Activated T-cell treated with anti-CD3 and anti-CD28 coated beads, Interleukin-2, amount 50 U/mL, for 72 hours (primary cell): ENCODE measurements around the gene RHOH. TPM values are rescaled to one million over a fixed set of nuclear protein-coding genes. Genes with fewer than 3 reads are reported as not detected.
A peak's percentile ranks its signal among the peaks of the same experiment; 100 is the strongest.
"Not testable (repeated sequence)": the region's sequence is repeated elsewhere in the genome, so short reads cannot be mapped to it uniquely, and the experiment has no call there.

Experiments used
- ATAC-seq, 2 donors: fragments of 150-1000 bp; cut with Tn5 transposase; replicated peaks in 1 of 2; 2 replicates each; pipeline ENCODE4 v1.10.0; 2021; ENCODE audit warnings: moderate library complexity in 2 of 2, mild to moderate bottlenecking in 1 of 2
- DNase-seq, 2 donors: peaks; one replicate each; pipeline ENCODE4 v3.0.0; 2021 to 2022; ENCODE audit warnings: mixed read lengths in 1 of 2
- H3K27ac Mint-ChIP-seq: one replicate; pipeline ENCODE4 v1.8.0; 2022; ENCODE audit warnings: mild to moderate bottlenecking, moderate library complexity, mixed read lengths
- H3K27me3 Mint-ChIP-seq: one replicate; pipeline ENCODE4 v1.8.0; 2022; ENCODE audit warnings: low read depth, mixed read lengths
- H3K36me3 Mint-ChIP-seq, 2 donors: one replicate each; pipeline ENCODE4 v1.8.0; 2022; ENCODE audit warnings: mixed read lengths in 2 of 2, mild to moderate bottlenecking in 1 of 2; ENCODE audit not compliant: insufficient read depth in 2 of 2
- H3K4me1 Mint-ChIP-seq: one replicate; pipeline ENCODE4 v1.8.0; 2022; ENCODE audit warnings: low read depth, mixed read lengths
- H3K4me3 Mint-ChIP-seq, 2 donors: one replicate each; pipeline ENCODE4 v1.8.0; 2022; ENCODE audit warnings: mild to moderate bottlenecking in 2 of 2, mixed read lengths in 2 of 2, moderate library complexity in 2 of 2
- H3K9me3 Mint-ChIP-seq, 2 donors: one replicate each; pipeline ENCODE4 v1.8.0; 2022; ENCODE audit warnings: mixed read lengths in 2 of 2
- total RNA-seq, 2 donors: library from RNA; stranded (reverse); gene quantifications; one replicate each; pipeline ENCODE4 v1.2.3, GENCODE V29; 2022

The RHOH gene, protein sequence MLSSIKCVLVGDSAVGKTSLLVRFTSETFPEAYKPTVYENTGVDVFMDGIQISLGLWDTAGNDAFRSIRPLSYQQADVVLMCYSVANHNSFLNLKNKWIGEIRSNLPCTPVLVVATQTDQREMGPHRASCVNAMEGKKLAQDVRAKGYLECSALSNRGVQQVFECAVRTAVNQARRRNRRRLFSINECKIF
- total RNA-seq: 100 to 1,000 TPM; 150 to 182 TPM

DNA sequence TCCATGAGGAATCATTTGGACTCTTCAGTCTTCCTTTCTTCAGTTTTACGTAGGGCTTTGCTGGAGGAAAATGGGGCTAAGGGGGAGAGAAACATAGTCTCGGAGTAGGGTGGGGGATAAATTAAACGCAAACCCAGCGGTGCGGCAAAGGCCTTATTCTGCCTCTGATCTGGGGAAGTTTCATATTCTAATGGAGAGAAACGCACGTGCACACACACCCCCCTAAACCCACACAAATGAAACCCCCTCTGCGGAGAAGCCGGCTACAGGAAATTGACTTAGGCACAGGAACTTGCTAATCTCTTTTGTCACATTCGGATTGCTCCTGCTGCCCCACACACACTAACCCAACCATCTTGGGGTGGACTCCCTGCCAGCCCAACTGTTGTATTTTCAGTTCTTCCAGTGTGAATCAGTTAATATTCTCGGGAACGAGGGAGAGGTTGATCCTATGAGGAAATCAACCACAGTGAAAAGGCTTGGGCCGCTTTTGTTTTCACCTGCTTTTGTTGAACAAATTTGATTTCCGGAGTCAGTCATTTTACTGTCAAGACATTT is at the start of gene RHOH:
TSS of gene RHOH (plus strand) at position 308 of the 558 bp plus-strand sequence. CDS start 46,356 bp downstream, outside the sequence.
- ATAC-seq (peak; percentile 12 to 14), DNase-seq (peak; percentile 73 to 79)
- Mint-ChIP-seq H3K9me3 (no peaks in the 10 kb centered on the region), H3K36me3 (peaks cover 31 to 38% of the 10 kb centered on the region in 2 donors), H3K4me1 (peaks cover 62% of the 10 kb centered on the region), H3K4me3 (peak within 1 kb of the TSS; percentile 90 to 96), H3K27ac (peak within 1 kb of the TSS; percentile 97), H3K27me3 (no peaks in the 10 kb centered on the region)

DNA sequence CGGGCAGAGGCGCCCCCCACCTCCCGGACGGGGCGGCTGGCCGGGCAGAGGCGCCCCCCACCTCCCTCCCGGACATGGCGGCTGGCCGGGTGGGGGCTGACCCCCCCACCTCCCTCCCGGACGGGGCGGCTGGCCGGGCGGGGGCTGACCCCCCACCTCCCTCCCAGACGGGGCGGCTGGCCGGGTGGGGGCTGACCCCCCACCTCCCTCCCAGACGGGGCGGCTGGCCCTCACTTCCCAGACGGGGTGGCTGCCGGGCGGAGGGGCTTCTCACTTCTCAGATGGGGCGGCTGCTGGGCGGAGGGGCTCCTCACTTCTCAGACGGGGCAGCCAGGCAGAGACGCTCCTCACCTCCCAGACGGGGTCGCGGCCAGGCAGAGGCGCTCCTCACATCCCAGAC is 49.3 kb upstream of the RHOH start:
- H3K27me3 Mint-ChIP-seq, H3K27ac Mint-ChIP-seq, DNase-seq, ATAC-seq, H3K9me3 Mint-ChIP-seq, H3K4me3 Mint-ChIP-seq: not testable (repeated sequence)
- Mint-ChIP-seq H3K36me3 (peaks cover 11 to 39% of the 10 kb centered on the region in 2 donors), H3K4me1 (peaks cover 33% of the 10 kb centered on the region)

DNA sequence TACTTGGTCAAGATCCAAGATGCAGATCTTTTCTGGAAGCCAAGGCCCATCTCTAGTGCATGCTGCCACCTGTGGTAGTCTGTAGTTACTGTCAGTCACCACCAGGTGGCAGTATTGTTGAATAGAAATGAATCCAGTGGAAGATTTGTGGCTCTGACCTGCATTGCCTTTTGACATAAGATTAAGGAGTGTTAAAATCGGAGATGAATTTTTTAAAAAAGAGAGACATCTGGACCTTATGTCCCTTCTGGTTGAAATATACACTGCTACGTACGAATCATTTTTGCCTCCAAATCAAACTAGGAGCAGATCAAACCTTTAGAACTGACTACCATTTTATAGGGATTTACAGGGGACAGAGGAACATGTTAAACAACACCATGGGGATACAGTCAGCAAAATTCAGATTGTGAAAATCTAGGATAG is 46.9 kb upstream of the RHOH start:
- peaks cover 28% of the 10 kb centered on the region for H3K4me1 Mint-ChIP-seq
- no peaks in the 10 kb centered on the region for H3K27me3 Mint-ChIP-seq
- peaks cover 0 to 6% of the 10 kb centered on the region in 2 donors for H3K9me3 Mint-ChIP-seq
- peaks cover 11 to 38% of the 10 kb centered on the region in 2 donors for H3K36me3 Mint-ChIP-seq
- H3K4me3 Mint-ChIP-seq: no peak overlapping the region
- peak; percentile 77 to 84 for ATAC-seq
- peak overlapping the region; percentile 10 for H3K27ac Mint-ChIP-seq
- DNase-seq: peak; percentile 63 to 77

DNA sequence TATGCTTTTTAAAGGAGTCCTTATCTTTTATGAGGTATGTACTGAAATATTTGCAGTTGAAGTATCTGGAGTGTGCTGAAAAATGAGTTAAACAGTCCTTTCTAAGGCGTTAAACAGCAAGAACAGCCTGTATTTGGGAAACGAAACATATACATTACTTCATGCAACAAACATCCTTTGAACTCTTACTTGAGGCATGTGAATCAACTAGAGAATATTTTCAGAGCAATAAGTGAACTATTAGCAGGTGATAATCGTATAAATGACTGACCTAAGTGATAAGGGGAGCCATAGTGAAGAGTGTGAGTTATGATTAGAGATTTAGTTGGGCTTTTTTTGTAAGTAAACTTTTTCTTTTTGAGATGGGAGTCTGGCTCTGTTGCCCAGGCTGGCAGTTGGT is 45.9 kb upstream of the RHOH start:
- ATAC-seq (no peak), DNase-seq (no peak)
- H3K4me1 Mint-ChIP-seq: peaks cover 28% of the 10 kb centered on the region
- no peak overlapping the region for H3K27ac Mint-ChIP-seq
- H3K36me3 Mint-ChIP-seq: peaks cover 11 to 37% of the 10 kb centered on the region in 2 donors
- H3K9me3 Mint-ChIP-seq: peaks cover 0 to 6% of the 10 kb centered on the region in 2 donors
- no peaks in the 10 kb centered on the region for H3K27me3 Mint-ChIP-seq
- no peak overlapping the region for H3K4me3 Mint-ChIP-seq

DNA sequence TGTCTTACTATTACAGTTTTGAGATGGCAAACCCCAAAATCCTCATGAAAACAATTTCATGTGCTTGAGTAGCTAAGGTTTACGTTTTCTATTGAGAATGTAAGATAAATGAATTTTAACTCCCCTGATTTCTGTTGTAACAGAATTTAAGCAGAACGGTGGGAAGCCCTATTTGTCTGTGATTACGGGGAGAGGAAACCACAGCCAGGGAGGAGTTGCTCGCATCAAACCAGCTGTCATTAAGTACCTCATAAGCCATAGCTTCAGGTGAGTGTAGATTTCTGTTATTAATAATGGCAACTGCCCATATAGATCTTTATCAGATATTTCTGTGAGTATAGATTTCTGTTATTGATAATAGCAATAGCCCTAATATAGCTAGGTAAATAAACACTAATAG is 44.2 kb upstream of the RHOH start:
- ATAC-seq (no peak), DNase-seq (no peak)
- peaks cover 9 to 31% of the 10 kb centered on the region in 2 donors for H3K36me3 Mint-ChIP-seq
- peak overlapping the region in 1 of 2 donors; percentile 27 for H3K4me3 Mint-ChIP-seq
- H3K27ac Mint-ChIP-seq: no peak overlapping the region
- H3K9me3 Mint-ChIP-seq: peaks cover 0 to 6% of the 10 kb centered on the region in 2 donors
- H3K27me3 Mint-ChIP-seq: no peaks in the 10 kb centered on the region
- peaks cover 28% of the 10 kb centered on the region for H3K4me1 Mint-ChIP-seq

DNA sequence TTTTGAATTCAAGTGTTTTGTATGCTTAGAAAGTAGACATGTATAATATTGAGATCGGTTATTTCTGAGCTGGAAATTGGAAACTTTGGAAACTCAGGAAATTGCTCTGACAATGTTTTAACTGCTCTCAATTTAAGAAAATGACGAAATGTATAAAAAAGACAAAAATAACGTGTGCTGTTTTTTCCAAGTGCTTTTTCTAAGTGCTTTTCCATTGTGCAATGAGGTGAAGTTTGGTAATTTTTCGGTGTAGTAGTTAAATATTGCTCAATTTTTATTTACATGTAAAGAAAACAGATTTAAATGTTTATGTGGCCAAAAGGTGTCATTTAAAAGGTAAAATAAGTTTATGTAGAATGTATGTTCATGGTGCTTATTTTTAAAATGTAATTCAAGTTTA is 39.4 kb upstream of the RHOH start:
- Mint-ChIP-seq H3K4me1 (peaks cover 17% of the 10 kb centered on the region), H3K27me3 (no peaks in the 10 kb centered on the region), H3K36me3 (peaks cover 0 to 5% of the 10 kb centered on the region in 2 donors), H3K4me3 (no peak overlapping the region), H3K27ac (no peak overlapping the region), H3K9me3 (no peaks in the 10 kb centered on the region)
- ATAC-seq (no peak), DNase-seq (no peak)

DNA sequence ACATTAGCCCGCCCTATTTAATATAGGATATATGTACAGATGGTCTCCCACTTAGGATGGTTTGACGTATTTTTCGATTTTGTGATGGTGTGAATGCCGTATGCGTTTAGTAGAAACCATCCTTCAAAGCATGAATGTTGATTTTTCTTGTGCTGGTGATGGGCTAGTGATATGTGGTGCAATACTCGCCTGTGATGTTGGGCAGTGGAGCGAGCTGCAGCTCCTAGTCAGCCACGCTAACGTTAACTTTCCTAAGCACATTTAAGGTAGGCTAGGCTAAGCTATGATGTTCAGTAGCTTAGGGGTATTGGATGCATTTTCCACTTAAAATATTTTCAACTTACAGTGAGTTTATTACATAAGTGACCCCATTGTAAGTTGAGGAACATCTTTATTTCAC is 36.6 kb upstream of the RHOH start:
- peaks cover 0 to 5% of the 10 kb centered on the region in 2 donors for H3K36me3 Mint-ChIP-seq
- H3K27me3 Mint-ChIP-seq: no peaks in the 10 kb centered on the region
- H3K9me3 Mint-ChIP-seq: peaks cover 0 to 3% of the 10 kb centered on the region in 2 donors
- no peak overlapping the region for H3K4me3 Mint-ChIP-seq
- no peak overlapping the region for H3K27ac Mint-ChIP-seq
- DNase-seq: no peak
- no peak for ATAC-seq
- peaks cover 6% of the 10 kb centered on the region for H3K4me1 Mint-ChIP-seq

DNA sequence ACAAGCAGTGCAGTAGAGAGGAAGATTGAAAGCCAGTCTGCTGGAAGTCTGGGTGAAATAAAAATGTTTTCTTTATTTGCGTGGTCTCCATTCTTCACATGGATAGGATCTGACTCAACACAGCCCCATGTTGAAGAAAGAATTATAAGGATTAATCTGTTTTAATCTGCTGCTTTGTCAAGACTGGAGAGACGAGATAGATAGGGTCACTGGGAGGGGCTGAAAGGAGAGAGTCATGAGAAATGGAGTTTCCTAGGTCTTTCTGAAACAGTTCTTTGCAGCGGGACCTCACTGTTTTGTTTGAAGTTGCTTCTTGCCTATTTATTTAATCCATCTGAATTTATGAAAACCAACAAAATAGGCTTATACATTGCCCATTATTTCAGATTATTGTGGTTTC is 32.4 kb upstream of the RHOH start:
- Mint-ChIP-seq H3K27me3 (no peaks in the 10 kb centered on the region), H3K36me3 (peaks cover 6 to 21% of the 10 kb centered on the region in 2 donors), H3K4me3 (no peak overlapping the region), H3K27ac (no peak overlapping the region), H3K9me3 (peaks cover 3 to 4% of the 10 kb centered on the region in 2 donors), H3K4me1 (peaks cover 13% of the 10 kb centered on the region)
- DNase-seq: no peak
- ATAC-seq: no peak

DNA sequence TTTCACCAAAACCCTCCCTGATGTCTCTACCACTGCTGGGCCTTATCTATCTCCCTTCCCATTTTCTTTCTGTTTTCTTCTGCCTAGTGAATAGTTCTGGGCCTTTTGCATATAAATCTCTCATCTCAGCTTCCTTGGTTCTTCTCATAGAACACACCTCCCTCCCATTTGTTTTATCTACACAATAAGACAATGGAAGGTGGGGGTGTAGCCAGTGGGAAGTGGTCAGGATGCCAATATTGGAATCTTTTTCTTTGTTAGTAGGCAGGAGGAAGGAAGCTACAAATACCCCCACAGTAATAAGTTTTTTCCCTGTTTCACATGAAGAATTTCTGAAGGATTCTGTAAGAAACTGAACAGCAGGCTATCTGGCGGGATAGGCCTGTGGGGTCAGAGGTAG is 30.9 kb upstream of the RHOH start:
- H3K9me3 Mint-ChIP-seq: peaks cover 3 to 4% of the 10 kb centered on the region in 2 donors
- no peak overlapping the region for H3K4me3 Mint-ChIP-seq
- ATAC-seq (no peak), DNase-seq (no peak)
- H3K4me1 Mint-ChIP-seq: peaks cover 7% of the 10 kb centered on the region
- peaks cover 6 to 21% of the 10 kb centered on the region in 2 donors for H3K36me3 Mint-ChIP-seq
- no peaks in the 10 kb centered on the region for H3K27me3 Mint-ChIP-seq
- no peak overlapping the region for H3K27ac Mint-ChIP-seq

DNA sequence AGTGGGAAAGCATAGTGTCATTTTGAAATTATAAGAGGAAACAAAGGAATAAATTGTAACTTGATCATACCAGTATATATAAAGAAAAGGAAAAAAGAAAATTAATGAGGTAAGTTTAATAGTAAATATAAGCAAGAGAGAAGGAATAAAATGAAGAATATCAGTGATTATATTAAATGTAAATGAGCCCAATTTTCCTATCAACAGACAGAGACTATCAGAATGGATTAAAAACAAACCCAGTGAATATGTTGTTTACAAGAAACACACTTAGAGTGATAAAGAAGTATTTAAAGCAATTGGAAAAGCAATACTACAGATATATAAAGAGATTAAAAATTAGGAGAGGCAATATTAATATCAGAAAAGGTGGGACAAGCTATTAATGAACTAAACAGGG is 28.8 kb upstream of the RHOH start:
- ATAC-seq (no peak), DNase-seq (no peak)
- no peaks in the 10 kb centered on the region for H3K27me3 Mint-ChIP-seq
- no peak overlapping the region for H3K4me3 Mint-ChIP-seq
- peaks cover 2 to 4% of the 10 kb centered on the region in 2 donors for H3K9me3 Mint-ChIP-seq
- no peak overlapping the region for H3K27ac Mint-ChIP-seq
- peaks cover 6 to 15% of the 10 kb centered on the region in 2 donors for H3K36me3 Mint-ChIP-seq
- H3K4me1 Mint-ChIP-seq: peaks cover 12% of the 10 kb centered on the region

DNA sequence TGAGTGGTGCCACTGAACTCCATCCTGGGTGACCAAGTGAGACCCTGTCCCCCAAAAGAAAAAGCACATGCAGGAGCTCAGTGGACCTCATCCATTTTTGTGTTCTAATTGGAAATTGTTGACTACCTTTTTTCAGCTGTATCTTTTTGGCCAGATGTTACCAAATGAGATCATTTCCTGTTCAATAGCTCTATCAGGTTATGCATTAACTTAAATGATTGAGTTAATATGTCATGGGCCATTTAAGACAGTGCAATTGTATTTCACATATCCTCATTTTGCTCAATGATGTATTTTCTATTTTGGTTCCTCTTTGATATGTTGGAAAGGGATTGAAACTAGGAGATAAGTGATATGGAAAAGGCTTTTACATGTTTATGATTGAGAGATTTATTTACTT is 26.2 kb upstream of the RHOH start:
- Mint-ChIP-seq H3K27ac (no peak overlapping the region), H3K36me3 (peaks cover 6 to 15% of the 10 kb centered on the region in 2 donors), H3K27me3 (no peaks in the 10 kb centered on the region), H3K4me1 (peaks cover 20% of the 10 kb centered on the region), H3K4me3 (no peak overlapping the region), H3K9me3 (peaks cover 0 to 4% of the 10 kb centered on the region in 2 donors)
- ATAC-seq: no peak
- DNase-seq: no peak

DNA sequence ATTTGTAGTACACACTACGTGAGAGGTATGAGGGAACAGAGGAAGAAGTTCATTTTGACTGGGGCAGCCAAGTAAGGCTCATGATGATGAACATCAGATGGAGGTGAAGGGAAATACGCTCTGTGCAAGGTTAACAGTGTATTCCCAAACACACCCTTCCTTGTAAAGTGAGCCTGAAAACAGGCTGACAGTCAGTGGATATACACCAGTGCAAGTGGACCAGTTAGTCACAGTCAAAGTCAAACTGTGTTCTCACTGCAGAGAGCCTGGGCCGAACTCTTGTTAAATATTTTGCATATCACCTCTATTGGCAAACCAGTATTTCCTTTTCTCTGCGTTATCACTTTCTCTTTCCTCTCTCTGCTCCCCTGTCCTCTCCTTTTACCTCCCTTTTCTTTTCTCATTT is 23.4 kb upstream of the RHOH start:
- DNase-seq: no peak
- Mint-ChIP-seq H3K4me3 (peak overlapping the region; percentile 48 to 49), H3K4me1 (peaks cover 15% of the 10 kb centered on the region), H3K27ac (peak overlapping the region; percentile 71), H3K27me3 (no peaks in the 10 kb centered on the region), H3K9me3 (no peaks in the 10 kb centered on the region), H3K36me3 (no peaks in the 10 kb centered on the region)
- peak; percentile 41 to 49 for ATAC-seq

DNA sequence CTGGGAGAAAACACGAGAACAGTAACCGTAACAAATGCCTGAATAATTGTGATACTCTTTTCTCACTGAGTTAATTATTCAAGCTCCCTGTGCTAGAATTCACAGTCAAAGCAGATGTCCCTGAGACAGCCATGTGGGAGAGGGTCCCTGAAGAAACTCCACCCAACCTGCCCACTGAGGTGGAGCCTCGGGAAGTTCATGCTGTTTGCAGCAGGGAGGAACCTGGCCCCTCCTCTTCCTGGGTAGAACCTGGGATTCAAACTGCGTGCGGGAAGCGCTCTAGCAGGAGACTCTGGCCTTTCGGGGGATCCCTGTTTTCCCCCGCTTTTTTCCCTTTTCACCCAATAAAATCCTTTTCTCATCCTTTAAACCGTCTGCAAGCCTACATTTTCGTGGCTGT is 20.2 kb upstream of the RHOH start:
- H3K27ac Mint-ChIP-seq: no peak overlapping the region
- H3K4me3 Mint-ChIP-seq: no peak overlapping the region
- peaks cover 0 to 2% of the 10 kb centered on the region in 2 donors for H3K9me3 Mint-ChIP-seq
- no peak for ATAC-seq
- peaks cover 33% of the 10 kb centered on the region for H3K4me1 Mint-ChIP-seq
- no peaks in the 10 kb centered on the region for H3K27me3 Mint-ChIP-seq
- DNase-seq: no peak
- H3K36me3 Mint-ChIP-seq: no peaks in the 10 kb centered on the region

DNA sequence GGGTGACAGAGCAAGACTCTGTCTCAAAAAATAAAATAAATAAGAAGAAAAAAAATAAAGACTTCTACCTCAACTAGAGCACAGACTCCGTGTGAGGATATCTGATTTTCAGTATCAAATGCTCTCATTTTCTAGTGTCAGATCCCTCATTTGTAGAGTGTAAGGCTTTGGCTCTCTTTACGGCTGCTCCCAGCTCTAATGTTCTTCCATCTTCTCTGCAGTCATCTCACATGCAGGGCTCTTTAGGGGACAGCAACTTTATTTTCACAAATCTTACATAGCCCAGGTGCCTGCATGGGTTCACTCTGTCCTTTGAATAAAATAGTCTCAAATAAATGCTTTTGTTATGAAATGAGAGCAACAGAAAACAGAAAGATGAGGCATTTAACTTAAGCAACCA is 19.2 kb upstream of the RHOH start:
- DNase-seq: no peak
- no peak for ATAC-seq
- peaks cover 0 to 2% of the 10 kb centered on the region in 2 donors for H3K9me3 Mint-ChIP-seq
- H3K36me3 Mint-ChIP-seq: no peaks in the 10 kb centered on the region
- H3K27ac Mint-ChIP-seq: no peak overlapping the region
- no peak overlapping the region for H3K4me3 Mint-ChIP-seq
- H3K4me1 Mint-ChIP-seq: peaks cover 39% of the 10 kb centered on the region
- no peaks in the 10 kb centered on the region for H3K27me3 Mint-ChIP-seq
